Measurements from ENCODE around the gene TMEM139.

- no peak for TF ChIP-seq POLR2A (IDR thresholded peaks at IDR 0.05; ENCODE audit: extremely low read depth, insufficient read length)
- peak; percentile 14; the same call in 1 of the 2 replicates for TF ChIP-seq MYC (IDR thresholded peaks at IDR 0.05; ENCODE audit: low read depth, low read length)
Observed at GRCh38 chr7:143239813-143240212, 44.9 kb upstream of the TMEM139 start.

All from NB4 (cell line).